ENCODE measurements around the gene MICAL3. TPM values are rescaled to one million over a fixed set of nuclear protein-coding genes. Genes with fewer than 3 reads are reported as not detected.

Gene MICAL3
- total and polyA plus RNA-seq, 9 of the 15 experiments (the other 6 are each of a cell fraction or from before 2014, with no cell fraction given), result 0.53 to 32.1 (median 12.3) TPM

- TF ChIP-seq PREB (CRISPR knock-in tag; IDR thresholded peaks at IDR 0.05) (no peak), CHAMP1 (IDR thresholded peaks at IDR 0.05) (no peak), MTA3 (IDR thresholded peaks at IDR 0.05; ENCODE audit: borderline replicate concordance) (no peak), ZBTB12 (CRISPR knock-in tag; IDR thresholded peaks at IDR 0.05) (no peak), PTTG1 (tag; IDR thresholded peaks at IDR 0.05; ENCODE audit: low read depth) (no peak), ZC3H11A (IDR thresholded peaks at IDR 0.05; ENCODE audit: low read depth, low read length) (no peak), KLF1 (tag; IDR thresholded peaks at IDR 0.05) (no peak), ZFP91 (CRISPR knock-in tag; IDR thresholded peaks at IDR 0.05) (no peak), ZNF174 (CRISPR knock-in tag; IDR thresholded peaks at IDR 0.05) (no peak), ZNF224 (CRISPR knock-in tag; IDR thresholded peaks at IDR 0.05) (no peak)
- no peaks in the 10 kb centered on the region; a peak in 1 of 5 replicates for H3K27me3 ChIP-seq (ENCODE audit: control insufficient read depth in 2 of 2, insufficient read depth in 2 of 2, low read length in 2 of 2)
- no peak overlapping the region for H2AFZ ChIP-seq (ENCODE audit: low read depth, low read length)
- POLR2A ChIA-PET, result interaction anchor here (0.6 to 6.0 kb wide), 4 partner anchors 10 to 1640 kb away, joined by 3 to 54 read pairs (median 6); partner anchors contain the start of gene BID
- WGBS (ENCODE audit: insufficient coverage, low coverage, missing lambda C conversion rate), result 65% methylated on average over 13 of the region's 13 CpGs
- H3K9me3 ChIP-seq (replicated peaks; ENCODE audit: control insufficient read depth, insufficient read depth, low read depth, low read length), result no peaks in the 10 kb centered on the region
- no peak overlapping the region for H3K4me3 ChIP-seq
- BruUV-seq (replicated peaks), result no TSS peak
- H3K9ac ChIP-seq (ENCODE audit: insufficient read depth in 1 of 2, low read depth in 2 of 2, low read length in 2 of 2), result no peak overlapping the region
- H3K79me2 ChIP-seq (ENCODE audit: control insufficient read depth, insufficient read depth, low read length), result no peaks in the 10 kb centered on the region
- FAIRE-seq (no peak), ATAC-seq (no peak), DNase-seq (ENCODE audit: extremely low read depth in 1 of 4, low spot score in 3 of 4) (no peak)
- peaks cover 3% of the 10 kb centered on the region; the same call in 1 of the 2 replicates for H4K20me1 ChIP-seq (replicated peaks; ENCODE audit: control insufficient read depth, insufficient read depth, low read length)
- peaks cover 3% of the 10 kb centered on the region for H3K9me1 ChIP-seq (ENCODE audit: control insufficient read depth, insufficient read depth, low read length)
- H3K4me1 ChIP-seq (replicated peaks in 1 of 2; ENCODE audit: control insufficient read depth in 2 of 2, insufficient read depth in 2 of 2, low read length in 2 of 2), result peaks cover 34 to 74% of the 10 kb centered on the region in 2 experiments; a peak in 4 of 5 replicates
- in situ Hi-C loops (cut with MboI), result no loop called here
- H3K4me2 ChIP-seq (ENCODE audit: insufficient read depth, low read length), result no peak overlapping the region
- H3K27ac ChIP-seq (ENCODE audit: extremely low read depth, low read depth, low read length), result no peak overlapping the region
- intact Hi-C loops (cut with micrococcal nuclease), result no loop called here
- CTCF ChIA-PET (ENCODE audit: low intra/inter-chr PET ratio), result no interaction called here
- H3K36me3 ChIP-seq (ENCODE audit: control insufficient read depth, insufficient read depth, low read length), result no peaks in the 10 kb centered on the region
Measured at GRCh38 chr22:17782621-17783020, 241.7 kb downstream of the MICAL3 start.

Measured in K562 (cell line).